Activated CD8-positive, alpha-beta memory T cell treated with anti-CD3 and anti-CD28 coated beads, Interleukin-2, amount 50 U/mL, for 48 hours (primary cell): ENCODE data around the gene SDCCAG8.

Experiments used
- DNase-seq: peaks from one replicate; pipeline ENCODE4 v3.0.0-alpha.2; 2020

The SDCCAG8 gene

DNA sequence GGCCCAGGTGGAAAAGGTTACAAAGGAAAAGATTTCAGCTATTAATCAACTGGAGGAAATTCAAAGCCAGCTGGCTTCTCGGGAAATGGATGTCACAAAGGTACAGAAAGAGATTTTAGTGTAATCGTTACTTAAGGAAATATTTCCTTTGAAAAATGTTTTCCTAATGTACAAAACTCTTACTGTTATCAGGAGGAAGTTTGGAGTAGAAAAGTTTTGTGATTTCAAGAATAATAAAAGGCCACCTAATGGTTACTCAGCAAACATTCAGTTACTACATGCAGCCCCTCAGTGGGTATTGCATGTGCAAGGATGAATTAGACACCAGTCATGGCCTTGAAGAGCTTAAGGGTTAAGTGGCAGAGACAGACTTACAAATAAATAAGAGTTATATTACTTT, 85.2 kb downstream of the SDCCAG8 start:
- no peak for DNase-seq

DNA sequence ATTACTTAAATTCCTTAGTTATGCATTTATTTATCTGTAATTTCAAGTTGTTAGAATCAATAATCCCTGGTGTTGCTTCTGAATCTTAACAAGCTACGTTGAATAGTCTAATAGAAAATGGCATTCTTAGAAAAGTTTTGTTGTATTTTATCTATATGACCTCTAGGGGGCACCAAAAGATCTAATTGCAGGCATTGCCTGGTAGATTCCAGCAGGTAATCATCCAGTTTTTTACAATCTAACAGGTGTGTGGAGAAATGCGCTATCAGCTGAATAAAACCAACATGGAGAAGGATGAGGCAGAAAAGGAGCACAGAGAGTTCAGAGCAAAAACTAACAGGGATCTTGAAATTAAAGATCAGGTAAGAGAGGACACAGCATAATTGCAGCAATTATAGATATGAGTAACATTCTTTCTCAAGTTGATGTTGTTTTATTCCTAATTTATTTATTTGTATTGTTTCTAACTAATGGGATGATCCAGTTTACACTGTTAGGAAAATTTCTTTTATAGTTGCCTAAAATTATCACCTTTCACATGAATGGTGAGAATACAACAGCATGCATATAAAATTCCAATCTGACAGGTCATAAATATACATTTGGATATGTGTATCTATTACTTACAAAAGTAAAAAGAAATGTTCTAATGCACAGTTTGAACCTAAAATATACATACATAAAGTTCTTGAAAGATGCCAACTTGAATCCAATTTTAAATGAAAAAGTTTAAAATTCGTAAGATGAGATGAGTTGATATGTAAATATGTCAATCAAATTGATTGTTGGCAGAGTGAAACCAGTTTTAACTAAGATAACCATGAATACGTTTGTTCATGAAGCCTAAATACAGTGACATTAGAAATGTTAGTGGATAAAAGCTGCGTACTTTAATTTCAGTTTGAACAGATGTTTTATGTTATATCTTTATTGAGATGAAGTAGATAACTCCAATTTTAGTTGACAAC, 88.4 kb downstream of the SDCCAG8 start:
- DNase-seq, result no peak

DNA sequence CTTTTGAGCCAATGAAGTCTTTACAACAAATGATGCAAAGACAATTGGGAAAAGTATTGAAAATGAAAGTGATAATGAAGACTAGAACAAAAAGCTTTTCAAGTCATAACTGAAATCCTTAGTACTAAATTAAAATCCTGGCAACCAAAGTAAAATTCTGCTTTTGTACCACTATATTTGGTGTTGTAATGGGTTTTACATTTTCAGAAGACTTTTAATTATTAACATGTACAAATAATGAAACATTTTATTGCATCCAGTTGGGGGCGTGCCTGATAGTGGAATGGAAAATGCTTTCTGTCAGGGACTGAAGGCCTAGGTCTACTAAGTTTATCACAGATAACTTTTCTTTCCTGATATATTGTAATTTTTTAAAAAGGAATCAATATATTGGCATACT, 89.4 kb downstream of the SDCCAG8 start:
- DNase-seq, result no peak

DNA sequence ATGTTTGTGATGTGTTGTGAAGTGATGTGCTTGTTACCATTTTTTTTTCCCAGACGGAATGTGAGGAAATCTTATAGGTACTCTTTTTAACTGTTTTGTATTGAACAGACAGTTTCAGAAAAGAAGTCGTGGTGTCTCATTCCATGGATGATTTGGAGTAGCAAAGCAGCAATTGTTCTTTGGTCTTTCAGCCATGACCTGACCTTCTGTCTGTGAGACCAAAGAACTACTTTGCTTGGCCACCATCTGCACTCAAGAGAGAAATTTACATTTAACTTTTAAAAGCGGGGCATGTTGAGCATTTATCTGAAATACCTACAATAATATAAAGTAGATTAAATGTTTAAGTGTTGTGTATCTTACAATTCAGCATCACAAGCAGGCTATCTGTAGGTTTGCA, 90.2 kb downstream of the SDCCAG8 start:
- no peak for DNase-seq

DNA sequence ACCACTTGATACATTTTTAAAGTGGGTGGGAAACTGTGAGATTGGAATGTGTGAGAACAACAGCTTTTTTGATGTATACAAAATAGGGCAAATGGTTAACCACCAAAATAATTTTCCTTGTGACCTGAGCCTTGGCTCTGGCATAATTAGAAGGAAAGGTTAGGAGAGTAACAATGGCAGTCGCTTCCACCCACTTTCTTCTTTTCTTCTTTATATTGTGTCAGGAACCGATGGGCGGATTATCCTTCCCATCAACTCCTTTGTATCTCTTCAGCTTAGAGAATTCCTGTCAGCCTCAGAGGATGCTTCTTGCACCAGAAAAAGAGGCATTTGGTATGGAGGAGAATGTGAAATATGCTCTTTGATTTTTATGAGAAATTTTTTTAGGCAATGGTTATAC, 90.6 kb downstream of the SDCCAG8 start:
- no peak for DNase-seq

DNA sequence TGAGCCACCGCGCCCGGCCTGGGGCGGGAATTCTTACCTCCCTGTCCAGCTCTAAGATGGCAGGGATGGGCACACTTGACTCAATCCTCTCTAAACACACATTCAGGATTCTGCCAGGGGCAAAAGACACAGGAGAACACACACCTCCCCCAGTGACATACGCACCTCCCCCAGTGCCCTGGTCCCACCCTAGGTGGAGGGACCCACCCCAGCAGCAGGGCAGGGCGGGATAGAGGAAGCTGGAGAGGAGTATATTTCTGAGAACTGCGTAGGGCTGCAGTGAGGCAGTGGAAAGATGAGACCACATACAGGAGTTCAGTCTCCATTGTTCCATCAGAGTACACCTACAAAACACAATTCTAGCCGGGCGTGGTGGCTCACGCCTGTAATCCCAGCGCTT, 92.5 kb downstream of the SDCCAG8 start:
- no peak for DNase-seq

DNA sequence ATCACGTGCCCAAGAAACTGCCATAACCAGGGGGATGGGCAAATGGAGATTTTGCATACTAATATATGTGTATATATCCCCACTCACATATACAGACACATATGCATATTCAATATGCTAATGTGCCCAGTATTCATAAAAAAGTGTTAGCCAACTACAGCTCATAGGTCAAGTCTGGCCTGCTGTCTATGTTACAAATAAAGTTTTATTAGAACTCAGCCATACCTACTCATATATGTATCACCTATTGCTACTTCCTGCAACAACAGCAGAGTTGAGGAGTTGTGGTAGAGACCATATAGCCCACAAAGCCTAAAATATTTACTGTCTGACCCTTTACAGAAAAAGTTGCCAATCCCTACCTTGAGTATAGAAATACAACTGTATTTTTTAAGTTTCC, 93.3 kb downstream of the SDCCAG8 start:
- DNase-seq, result no peak

DNA sequence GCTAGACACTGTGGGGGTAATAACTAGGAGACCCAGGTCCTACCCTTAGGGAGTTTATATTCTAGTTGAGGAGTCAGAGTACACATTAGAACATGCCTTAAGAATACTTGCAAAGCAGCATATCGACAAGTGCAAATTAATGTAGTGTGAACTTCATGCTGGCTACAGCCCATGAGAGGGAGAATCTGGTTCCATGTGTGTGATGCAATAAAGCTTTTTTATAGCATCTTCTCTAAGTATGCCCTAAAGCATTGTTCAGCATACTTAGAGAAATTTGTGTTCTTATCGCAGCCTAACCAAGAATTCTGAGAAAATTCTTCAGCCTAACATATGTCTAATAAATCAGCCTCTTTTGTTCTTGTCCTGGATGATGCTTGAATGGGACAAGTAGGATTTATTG, 95.5 kb downstream of the SDCCAG8 start:
- DNase-seq, result no peak

DNA sequence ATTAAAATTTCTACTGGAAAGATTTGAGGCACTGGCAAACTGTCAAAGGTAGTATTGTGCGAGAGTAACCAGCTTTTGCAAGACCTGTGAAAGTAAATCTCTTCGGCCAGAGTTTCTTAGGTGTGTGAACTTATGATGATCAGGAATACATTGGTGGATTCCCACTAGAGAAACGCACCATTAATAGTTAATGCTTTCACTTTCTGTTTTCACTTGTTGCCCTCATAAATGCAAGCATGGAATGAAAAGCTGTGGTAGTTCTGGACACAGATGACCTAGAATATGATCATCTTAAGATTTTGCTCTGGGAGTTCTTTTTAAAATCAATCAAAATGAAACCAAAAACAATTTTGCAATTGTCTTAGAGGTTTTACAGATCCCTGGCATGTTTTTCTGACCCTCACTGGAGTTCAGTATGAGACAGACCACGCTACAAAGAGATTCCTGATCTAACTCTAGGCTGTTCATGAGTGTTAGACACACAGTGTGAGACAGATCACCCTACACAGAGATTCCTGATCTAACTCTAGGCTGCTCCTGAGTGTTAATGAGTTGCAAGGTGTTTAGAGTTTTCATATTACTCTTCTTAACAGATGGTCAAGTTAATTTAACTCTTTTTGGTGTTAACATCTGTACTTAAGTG, 98.8 kb downstream of the SDCCAG8 start:
- no peak for DNase-seq

DNA sequence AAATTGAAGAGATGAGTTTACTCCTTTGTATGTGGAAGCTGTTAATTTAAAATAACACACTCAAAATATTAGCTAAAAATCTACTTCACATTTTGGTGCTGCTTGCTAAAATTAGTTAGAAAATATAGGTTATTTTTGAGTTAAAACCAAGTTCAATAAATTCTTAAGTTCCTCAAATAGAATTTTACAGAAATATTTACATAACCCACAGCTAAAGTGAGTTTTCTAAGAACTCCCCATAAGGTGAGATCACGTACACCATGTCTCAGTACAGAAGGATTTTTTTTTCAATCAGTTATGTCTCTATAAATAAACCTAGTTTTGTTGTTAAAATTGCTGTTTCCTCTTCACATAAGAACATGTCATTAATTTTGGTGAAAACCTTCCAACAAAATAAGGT, 108.0 kb downstream of the SDCCAG8 start:
- DNase-seq, result no peak

DNA sequence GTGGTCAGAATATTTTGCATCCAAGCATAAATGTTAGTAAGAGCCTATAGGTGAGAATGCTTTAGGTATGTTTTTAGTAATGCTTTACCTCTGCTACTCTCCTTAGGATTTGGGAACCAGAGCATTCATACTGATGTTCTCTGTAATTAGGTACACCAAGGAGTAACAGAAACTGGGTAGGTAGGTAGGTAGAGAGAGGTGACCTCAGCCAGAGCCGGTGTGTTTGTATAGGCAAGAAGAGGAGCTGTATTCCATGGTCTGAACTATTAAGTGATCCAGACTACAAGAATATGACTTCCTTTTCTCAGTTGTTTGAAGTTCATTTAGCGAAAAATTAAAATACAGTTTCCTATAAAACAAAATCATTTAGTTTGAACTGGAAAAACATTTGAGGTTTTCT, 108.5 kb downstream of the SDCCAG8 start:
- no peak for DNase-seq

DNA sequence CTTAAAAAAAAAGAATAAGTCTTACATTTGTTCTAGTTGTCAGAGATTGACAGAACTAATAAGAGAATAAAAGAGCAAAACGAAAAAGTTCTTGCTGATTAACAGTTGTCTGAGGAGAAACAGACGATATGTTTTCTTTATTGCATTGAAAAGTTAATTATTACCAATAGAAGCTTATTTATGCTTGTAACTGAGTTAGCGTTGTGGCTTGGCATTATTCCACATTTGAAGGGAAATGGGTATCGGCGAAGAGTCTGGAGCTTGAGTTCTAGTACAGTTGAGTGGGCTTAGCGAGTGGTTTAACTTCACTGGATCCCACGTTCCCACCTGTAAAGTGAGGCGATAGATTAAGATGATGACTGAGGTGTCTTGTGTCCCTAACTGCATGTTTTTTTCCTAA, 109.0 kb downstream of the SDCCAG8 start:
- DNase-seq, result no peak

DNA sequence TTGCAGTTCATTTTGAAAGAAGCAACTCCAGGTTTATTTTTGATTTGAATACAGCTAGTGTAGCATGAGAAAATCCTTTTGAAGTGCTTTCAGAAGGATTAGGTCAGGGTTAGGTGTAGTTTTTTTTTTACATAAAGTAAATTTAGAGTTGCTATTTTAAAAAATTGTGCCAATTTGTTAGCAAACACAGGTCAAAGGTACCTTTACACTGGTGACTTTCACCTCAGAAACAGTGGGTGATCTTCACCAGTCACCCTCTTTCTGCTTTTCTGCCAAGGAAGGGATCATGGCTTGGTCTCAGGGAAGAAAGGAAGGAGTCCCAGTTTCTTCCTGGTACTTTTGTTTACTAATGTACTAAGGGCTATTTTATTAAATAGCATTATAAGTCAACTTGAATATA, 111.5 kb downstream of the SDCCAG8 start:
- DNase-seq, result no peak

DNA sequence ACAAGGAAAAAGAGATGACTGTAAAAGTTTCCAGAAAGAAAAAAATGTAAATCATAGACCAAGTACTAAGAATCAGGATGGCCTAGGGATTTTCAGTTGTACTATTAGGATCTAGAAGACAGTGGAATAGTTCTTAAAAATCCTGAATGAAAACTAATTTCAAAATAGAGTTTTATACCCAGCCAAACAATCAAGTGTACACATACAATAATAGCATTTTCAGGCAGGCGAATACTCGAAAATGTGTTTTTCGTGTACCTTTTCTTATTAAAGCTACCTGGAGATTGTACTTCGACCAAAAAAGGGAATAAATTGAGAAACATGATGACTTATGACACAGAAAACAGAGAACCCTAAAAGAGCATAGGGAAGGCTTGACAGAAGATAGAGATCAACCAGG, 118.6 kb downstream of the SDCCAG8 start:
- DNase-seq, result no peak

DNA sequence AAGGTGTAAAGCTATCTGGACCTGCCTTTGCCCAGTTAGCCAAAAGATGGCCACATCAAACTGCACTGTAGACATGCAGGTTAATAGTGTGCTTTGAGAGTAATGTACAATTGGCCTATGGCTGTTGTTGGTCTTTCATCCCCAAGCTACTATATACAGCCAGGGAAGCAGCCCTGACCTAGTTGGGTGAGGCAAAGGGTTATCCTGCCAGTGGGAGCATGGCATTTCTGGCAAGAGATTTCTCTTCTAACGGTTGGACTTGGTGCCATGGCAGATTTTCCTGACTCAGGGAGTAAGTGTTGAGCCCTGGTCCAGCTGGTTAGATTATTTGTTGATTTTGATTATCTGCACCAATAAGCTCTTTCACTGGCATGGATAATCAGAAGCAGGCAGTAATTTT, 119.8 kb downstream of the SDCCAG8 start:
- DNase-seq, result no peak

DNA sequence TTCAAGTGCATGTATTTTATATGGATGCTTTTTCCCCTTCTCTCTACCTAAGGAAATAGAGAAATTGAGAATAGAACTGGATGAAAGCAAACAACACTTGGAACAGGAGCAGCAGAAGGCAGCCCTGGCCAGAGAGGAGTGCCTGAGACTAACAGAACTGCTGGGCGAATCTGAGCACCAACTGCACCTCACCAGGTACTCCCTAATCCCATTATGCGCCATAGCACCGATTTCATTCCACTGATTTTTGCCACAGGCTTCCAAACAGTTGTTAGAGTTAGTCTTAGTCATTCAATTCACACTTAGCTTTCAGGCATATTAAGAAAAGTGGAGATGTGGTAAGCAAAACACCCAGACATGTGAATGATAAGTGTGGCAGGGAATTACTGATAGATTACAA, 122.8 kb downstream of the SDCCAG8 start:
- no peak for DNase-seq

DNA sequence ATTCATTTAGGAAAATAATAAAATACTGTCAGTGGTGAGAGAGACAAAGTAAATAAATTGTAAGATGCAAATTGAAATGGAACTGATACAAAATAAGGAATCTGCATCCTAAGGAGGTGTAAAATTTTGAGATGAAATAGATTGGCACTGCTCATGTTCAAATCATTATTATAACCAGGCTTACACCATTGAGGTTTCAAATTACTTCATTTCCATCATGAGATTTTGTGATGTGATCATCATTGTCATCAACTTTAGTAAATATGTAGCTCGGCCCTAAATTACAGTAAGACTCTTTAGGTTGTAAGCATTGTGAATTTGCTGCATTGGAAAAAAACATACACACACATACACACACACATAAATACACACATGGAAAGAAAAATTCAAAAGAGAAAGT, 123.4 kb downstream of the SDCCAG8 start:
- no peak for DNase-seq

DNA sequence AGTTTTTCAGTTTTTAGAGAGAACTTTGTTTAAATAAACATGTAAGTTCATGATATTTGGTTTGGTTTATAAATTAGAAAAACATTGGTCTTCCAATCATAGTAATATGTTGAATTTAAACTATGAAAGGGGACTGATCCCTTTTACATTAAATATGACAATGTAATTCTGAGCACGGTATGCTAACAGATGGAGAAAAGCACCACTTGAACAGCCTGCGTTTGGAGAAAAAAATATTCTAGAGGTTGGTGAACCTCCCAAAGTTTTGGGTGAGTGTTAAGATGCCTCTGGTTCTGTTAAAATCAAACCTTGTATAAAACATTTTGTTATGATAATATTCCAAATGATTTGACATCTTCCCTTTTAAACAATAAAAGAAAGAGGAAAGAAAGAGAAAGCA, 123.9 kb downstream of the SDCCAG8 start:
- no peak for DNase-seq

DNA sequence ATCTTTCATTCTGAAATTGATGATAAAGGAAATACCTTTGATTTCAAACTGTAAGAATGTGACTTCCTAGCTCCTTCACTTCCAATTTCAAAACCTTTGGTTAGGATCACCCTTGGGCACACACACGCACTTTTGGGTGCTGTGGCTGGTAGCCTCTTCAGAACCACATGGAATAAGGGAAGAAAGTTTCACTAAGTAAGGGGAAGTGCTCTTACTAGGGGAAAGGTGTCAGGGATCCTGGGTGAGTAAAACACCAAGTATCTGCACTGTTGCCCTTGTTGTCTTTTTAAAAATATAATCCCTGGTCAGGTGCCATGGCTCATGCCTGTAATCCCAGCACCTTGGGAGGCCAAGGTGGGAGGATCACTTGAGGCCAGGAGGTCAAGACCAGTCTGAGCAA, 132.4 kb downstream of the SDCCAG8 start:
- DNase-seq, result no peak

DNA sequence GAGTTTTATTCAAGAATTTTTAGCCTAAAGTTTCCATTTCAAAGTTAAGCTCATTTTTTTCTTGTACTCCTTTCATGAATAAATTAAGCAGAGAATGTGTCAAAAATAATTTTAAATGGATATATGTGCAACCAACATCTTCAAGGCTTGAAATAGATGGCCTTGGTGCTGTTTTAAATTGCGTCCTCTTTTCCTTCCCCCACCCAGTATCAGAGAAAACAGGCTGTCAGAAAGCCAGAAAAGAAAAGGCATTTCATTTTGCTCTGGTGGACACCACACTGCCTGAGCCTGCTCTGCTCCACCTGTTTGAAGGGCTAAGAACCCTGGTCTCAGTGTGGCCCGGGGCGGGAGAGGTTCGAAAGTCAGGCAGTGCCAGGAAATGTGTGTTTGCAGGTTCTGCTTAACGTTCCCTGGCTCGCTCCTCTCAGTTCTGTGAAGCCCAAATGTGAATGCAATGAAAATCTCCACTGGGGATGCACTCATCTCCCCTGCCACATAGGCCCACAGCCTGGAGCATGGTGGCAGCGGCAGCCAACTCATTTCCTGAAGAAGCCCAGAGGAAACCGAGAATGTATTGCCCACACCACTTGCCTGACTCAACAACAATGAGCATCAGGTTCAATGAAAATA, 134.4 kb downstream of the SDCCAG8 start:
- no peak for DNase-seq

DNA sequence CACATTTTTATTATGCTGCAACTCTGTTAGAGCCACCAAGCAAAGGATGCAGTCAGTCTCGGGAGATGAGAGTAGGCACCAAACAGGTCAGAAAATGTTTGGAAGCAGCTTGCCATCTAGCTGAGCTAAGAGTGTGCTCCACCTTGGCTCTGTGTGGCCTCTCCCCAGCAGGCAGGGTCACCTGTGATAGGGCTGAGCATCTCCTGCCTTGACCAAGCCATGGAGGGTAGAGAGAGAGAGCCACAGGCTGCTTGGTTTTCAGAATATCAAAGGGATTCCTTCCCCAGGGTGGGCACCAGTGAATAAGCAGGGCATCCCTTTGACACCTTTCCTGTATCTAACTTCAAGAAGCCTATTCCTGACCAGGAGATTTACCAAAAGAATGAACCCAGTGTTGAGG, 135.5 kb downstream of the SDCCAG8 start:
- no peak for DNase-seq

DNA sequence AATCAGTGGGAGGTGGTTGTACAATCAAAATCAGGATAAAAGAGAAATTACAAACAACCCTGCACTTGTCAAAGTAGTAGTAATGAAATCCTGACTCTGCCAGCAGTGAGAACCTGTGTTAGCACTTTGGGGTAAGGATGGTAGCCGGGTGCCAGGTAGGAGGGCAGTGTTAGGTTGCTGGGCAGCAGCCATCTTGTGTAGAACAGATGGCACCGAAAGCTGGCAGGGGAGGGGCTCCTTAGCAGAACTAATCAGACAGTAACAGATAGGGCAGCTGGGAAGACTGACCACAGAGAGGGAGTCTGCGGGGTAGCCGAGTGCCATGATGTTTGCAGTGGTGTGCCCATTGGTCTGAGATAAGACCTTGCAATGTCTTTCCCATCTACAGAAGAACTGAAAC, 137.3 kb downstream of the SDCCAG8 start:
- DNase-seq, result no peak

DNA sequence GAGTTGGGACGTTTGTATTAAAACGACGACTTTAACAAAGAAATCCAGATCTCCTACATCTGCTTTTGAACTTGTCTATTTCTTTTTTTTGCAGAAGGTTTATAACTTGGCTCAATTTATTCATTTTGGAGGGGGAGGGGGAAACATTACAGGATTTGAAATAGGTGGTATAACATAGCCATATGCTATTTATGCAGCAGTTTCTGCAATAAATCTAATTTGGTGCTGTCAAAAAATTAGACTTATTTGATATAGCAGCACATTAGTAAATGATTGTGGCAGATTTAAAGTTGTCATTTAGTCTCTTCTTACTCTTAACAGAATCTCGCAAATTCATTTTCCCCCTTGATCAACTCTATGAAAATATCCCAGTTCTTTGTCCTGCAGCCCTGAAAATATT, 138.2 kb downstream of the SDCCAG8 start:
- no peak for DNase-seq
